Measurements from ENCODE around the gene EPHB2. TPM values are rescaled to one million over a fixed set of nuclear protein-coding genes. Genes with fewer than 3 reads are reported as not detected.

The EPHB2 gene
- total and polyA plus RNA-seq, 2 of the 8 experiments (the other 6 are each of a cell fraction or from before 2014, with no cell fraction given) = 15.8 to 17.2 TPM

GRCh38 chr1:22808676-22809483 lies 98.2 kb downstream of the EPHB2 start:
- H4K5ac ChIP-seq (ENCODE audit: insufficient read length, low read depth, low read length) = no peak overlapping the region
- ChIA-PET POLR2A (ENCODE audit: partially characterized antibody) (interaction anchor here (1.1 to 1.4 kb wide), 2 partner anchors 16 to 17 kb away, joined by 3 to 4 read pairs; no protein-coding TSS in a partner anchor), CTCF (ENCODE audit: partially characterized antibody) (interaction anchor here (0.8 to 4.0 kb wide), 10 partner anchors 9 to 142 kb away, joined by 3 to 18 read pairs (median 4); no protein-coding TSS in a partner anchor)
- no peak overlapping the region for H3K56ac ChIP-seq (replicated peaks; ENCODE audit: insufficient read length, low read depth, low read length)
- H4K91ac ChIP-seq (replicated peaks; ENCODE audit: insufficient read length, low read length) = no peak overlapping the region
- DNase-seq (ENCODE audit: low read depth in 1 of 2, low spot score in 2 of 2) (no peak), FAIRE-seq (no peak)
- no peak overlapping the region for H4K8ac ChIP-seq (ENCODE audit: extremely low read depth, insufficient read depth, low read length)
- no peaks in the 10 kb centered on the region for H3K9me3 ChIP-seq (ENCODE audit: insufficient read depth in 2 of 2, low read depth in 1 of 2, low read length in 1 of 2)
- TF ChIP-seq ASH2L (IDR thresholded peaks at IDR 0.05; ENCODE audit: low read length) (no peak), PHF8 (conservative IDR thresholded peaks at IDR 0.05; ENCODE audit: low read depth, low read length) (no peak), HDAC2 (IDR thresholded peaks at IDR 0.05; ENCODE audit: borderline replicate concordance in 1 of 2, low read depth in 2 of 2, low read length in 2 of 2) (no peak), SAP30 (IDR thresholded peaks at IDR 0.05; ENCODE audit: insufficient read depth, insufficient replicate concordance, low read length) (no peak), CEBPB (IDR thresholded peaks at IDR 0.05; ENCODE audit: low read depth, low read length) (no peak), BCL11A (IDR thresholded peaks at IDR 0.05; ENCODE audit: low read depth in 2 of 2, low read length in 2 of 2) (no peak)
- H3K14ac ChIP-seq (ENCODE audit: insufficient read length) = no peak overlapping the region
- H2BK20ac ChIP-seq (ENCODE audit: low read length) = no peak overlapping the region
- no peaks in the 10 kb centered on the region for H3K27me3 ChIP-seq (replicated peaks in 1 of 4; ENCODE audit: control insufficient read depth in 3 of 4, extremely low read depth in 1 of 4, insufficient read depth in 3 of 4, low read length in 3 of 4)
- H2AK5ac ChIP-seq (ENCODE audit: low read depth, low read length) = no peak overlapping the region
- no peaks in the 10 kb centered on the region for H3K36me3 ChIP-seq (ENCODE audit: control insufficient read depth in 2 of 4, insufficient read depth in 4 of 4, low read length in 3 of 4)
- H3K18ac ChIP-seq (ENCODE audit: extremely low read depth, low read length) = no peak overlapping the region; the same call in 1 of the 2 replicates
- no peak overlapping the region for H2BK5ac ChIP-seq (ENCODE audit: low read depth, low read length)
- H3K4me3 ChIP-seq (ENCODE audit: extremely low read depth in 1 of 4, insufficient read depth in 2 of 4, low read depth in 3 of 4, low read length in 4 of 4) = no peak overlapping the region
- peaks cover 9 to 32% (median 18%) of the 10 kb centered on the region in 4 experiments for H3K4me1 ChIP-seq (replicated peaks in 1 of 4; ENCODE audit: control insufficient read depth in 3 of 4, insufficient read depth in 4 of 4, low read length in 3 of 4)
- H3K27ac ChIP-seq (ENCODE audit: low read depth, low read length) = no peak overlapping the region
- no peak overlapping the region for H3K4ac ChIP-seq (replicated peaks; ENCODE audit: insufficient read length, low read depth, low read length)
- H2AFZ ChIP-seq (ENCODE audit: low read length) = no peak overlapping the region
- H3K23me2 ChIP-seq (ENCODE audit: low read depth, low read length) = peaks cover 4% of the 10 kb centered on the region; the same call in 1 of the 2 replicates
- H3K4me2 ChIP-seq (ENCODE audit: insufficient read depth in 1 of 2, low read depth in 2 of 2, low read length in 2 of 2) = no peak overlapping the region
- H3K79me1 ChIP-seq (ENCODE audit: low read depth, low read length) = no peaks in the 10 kb centered on the region
- no peaks in the 10 kb centered on the region for H3K79me2 ChIP-seq (ENCODE audit: control insufficient read depth in 1 of 2, insufficient read depth in 2 of 2, low read length in 2 of 2)
- no peak overlapping the region for H3K9ac ChIP-seq (replicated peaks in 1 of 4; ENCODE audit: extremely low read depth in 1 of 4, low read depth in 3 of 4, low read length in 3 of 4)
- no peak overlapping the region for H3K23ac ChIP-seq (ENCODE audit: insufficient read length)
- no peaks in the 10 kb centered on the region for H4K20me1 ChIP-seq (replicated peaks in 1 of 2; ENCODE audit: control insufficient read depth in 1 of 2, insufficient read depth in 2 of 2, low read length in 2 of 2)
- no peak overlapping the region for H2BK120ac ChIP-seq (replicated peaks; ENCODE audit: low read depth, low read length)
- no peak overlapping the region for H2BK15ac ChIP-seq (ENCODE audit: low read length)
- 83% methylated on average over 15 of the region's 15 CpGs; no CpG with 5 or more reads in 1 of the 2 experiments for WGBS, 2 experiments (ENCODE audit: extremely low coverage in 1 of 2, insufficient coverage in 1 of 2, insufficient read length in 1 of 2, insufficient replicate concordance in 2 of 2, low coverage in 1 of 2, low lambda C conversion rate in 2 of 2, missing lambda C conversion rate in 1 of 2)
- no peak overlapping the region for H2BK12ac ChIP-seq (ENCODE audit: low read depth, low read length)
